ENCODE results near the gene ASCC3. TPM values are rescaled to one million over a fixed set of nuclear protein-coding genes. Genes with fewer than 3 reads are reported as not detected.

ASCC3 gene
- total and polyA plus RNA-seq, 2 of the 4 experiments (the other 2 are of a cell fraction) = 25.8 to 104 TPM

DNA sequence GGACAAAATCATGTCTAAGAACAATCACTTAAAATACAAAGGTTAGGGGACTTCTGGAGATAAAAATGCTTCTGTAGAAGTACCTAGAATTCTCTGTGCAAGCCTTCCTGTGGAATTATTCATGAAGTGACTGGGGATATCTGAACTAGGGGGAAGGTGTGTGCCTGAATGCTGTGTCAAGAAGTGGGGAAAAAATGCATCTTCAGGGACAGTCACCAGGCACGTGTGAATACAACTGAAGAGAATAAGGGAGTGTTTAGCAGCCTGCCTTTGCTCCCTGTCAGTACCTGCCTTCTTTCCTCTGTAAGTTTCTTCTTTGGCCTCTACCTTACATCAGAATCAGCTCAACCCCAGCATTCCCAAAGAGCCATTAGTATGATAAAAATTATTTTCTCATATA, 201.0 kb downstream of the ASCC3 start:
- Histone ChIP-seq H3K9ac (ENCODE audit: low read depth, low read length) (no peak overlapping the region), H3K4me2 (ENCODE audit: low read depth, low read length) (no peak overlapping the region), H3K56ac (ENCODE audit: extremely low read depth, insufficient read depth, low read length) (no peak overlapping the region), H2AK5ac (ENCODE audit: low read depth, low read length) (no peak overlapping the region), H3K23ac (ENCODE audit: low read depth, low read length) (no peak overlapping the region), H2AFZ (replicated peaks; ENCODE audit: low read length, poor library complexity) (no peak overlapping the region), H2AK9ac (replicated peaks; ENCODE audit: low read depth, low read length, poor library complexity) (no peak overlapping the region), H3K14ac (replicated peaks; ENCODE audit: low read depth, low read length) (no peak overlapping the region), H2BK15ac (ENCODE audit: low read depth, low read length) (no peak overlapping the region), H4K5ac (ENCODE audit: low read depth, low read length) (peak overlapping the region; percentile 48; the same call in 1 of the 2 replicates), H4K20me1 (ENCODE audit: insufficient read depth, low read length) (no peaks in the 10 kb centered on the region), H2BK5ac (ENCODE audit: low read depth, low read length, poor library complexity, severe bottlenecking) (no peak overlapping the region), H3K27ac (ENCODE audit: insufficient read depth, low read length) (no peak overlapping the region), H3K27me3 (ENCODE audit: control insufficient read depth, insufficient read depth, low read length) (no peaks in the 10 kb centered on the region), H3K4ac (ENCODE audit: low read depth, low read length) (no peak overlapping the region), H2BK20ac (ENCODE audit: low read depth, low read length) (no peak overlapping the region), H3K18ac (ENCODE audit: low read depth, low read length) (no peak overlapping the region), H3K9me3 (ENCODE audit: control insufficient read depth, insufficient read depth, low read length) (no peaks in the 10 kb centered on the region), H3K36me3 (ENCODE audit: control insufficient read depth, insufficient read depth, low read length) (no peaks in the 10 kb centered on the region; the same call in 1 of the 2 replicates), H3K9me1 (ENCODE audit: insufficient read depth, low read length) (no peaks in the 10 kb centered on the region), H3K79me1 (ENCODE audit: low read depth in 1 of 2, low read length in 2 of 2) (no peaks in the 10 kb centered on the region; a peak in 1 of 4 replicates), H3K4me1 (ENCODE audit: control insufficient read depth, insufficient read depth, low read length) (no peaks in the 10 kb centered on the region), H4K91ac (ENCODE audit: insufficient read depth, low read depth, low read length) (no peak overlapping the region), H4K8ac (ENCODE audit: low read depth in 2 of 2, low read length in 2 of 2) (no peak overlapping the region), H3K4me3 (ENCODE audit: insufficient read depth, low read depth, low read length) (no peak overlapping the region), H2BK120ac (ENCODE audit: low read depth, low read length) (no peak overlapping the region)
- ChIA-PET POLR2A (ENCODE audit: unreplicated experiment) (no interaction called here), CTCF (interaction anchor here (0.6 kb wide), 1 partner anchor 12 kb away, joined by 3 read pairs; no protein-coding TSS in a partner anchor)
- in situ Hi-C loops (cut with MboI; ENCODE audit: low sequenced_read_pairs) = no loop called here
- TF ChIP-seq, protein P1, sequence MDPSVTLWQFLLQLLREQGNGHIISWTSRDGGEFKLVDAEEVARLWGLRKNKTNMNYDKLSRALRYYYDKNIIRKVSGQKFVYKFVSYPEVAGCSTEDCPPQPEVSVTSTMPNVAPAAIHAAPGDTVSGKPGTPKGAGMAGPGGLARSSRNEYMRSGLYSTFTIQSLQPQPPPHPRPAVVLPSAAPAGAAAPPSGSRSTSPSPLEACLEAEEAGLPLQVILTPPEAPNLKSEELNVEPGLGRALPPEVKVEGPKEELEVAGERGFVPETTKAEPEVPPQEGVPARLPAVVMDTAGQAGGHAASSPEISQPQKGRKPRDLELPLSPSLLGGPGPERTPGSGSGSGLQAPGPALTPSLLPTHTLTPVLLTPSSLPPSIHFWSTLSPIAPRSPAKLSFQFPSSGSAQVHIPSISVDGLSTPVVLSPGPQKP (IDR thresholded peaks at IDR 0.05; ENCODE audit: borderline replicate concordance, low read depth, low read length) = no peak
- TF ChIP-seq RAD21 (IDR thresholded peaks at IDR 0.05; ENCODE audit: low read length) = no peak
- no peak for TF ChIP-seq CEBPB (IDR thresholded peaks at IDR 0.05; ENCODE audit: low read depth, low read length)
- no peak for TF ChIP-seq SMC3 (IDR thresholded peaks at IDR 0.05; ENCODE audit: low read depth, low read length)
- no peak for TF ChIP-seq FOS (IDR thresholded peaks at IDR 0.05; ENCODE audit: low read depth, low read length)
- no peak for TF ChIP-seq NFE2L2 (IDR thresholded peaks at IDR 0.05; ENCODE audit: low read depth, low read length)
- ATAC-seq (ENCODE audit: low read depth) (no peak), DNase-seq (no peak)
- dilution Hi-C loops (cut with HindIII; ENCODE audit: low sequenced_read_pairs, unreplicated experiment) = no loop called here
- BruUV-seq (replicated peaks) = no TSS peak
- no CpG with 5 or more reads among the region's 1 CpG for WGBS, 2 experiments (ENCODE audit: extremely low coverage in 2 of 2, insufficient read length in 1 of 2)
- intact Hi-C loops (cut with micrococcal nuclease) = no loop called here
